Mesothelial cell of epicardium (in vitro differentiated cells): ENCODE measurements around the gene PRPSAP1. TPM values are rescaled to one million over a fixed set of nuclear protein-coding genes. Genes with fewer than 3 reads are reported as not detected.
"Not testable (repeated sequence)": the region's sequence is repeated elsewhere in the genome, so short reads cannot be mapped to it uniquely, and the experiment has no call there.

Source experiments
- DNase-seq, 2 experiments: peaks; one replicate each; pipeline ENCODE4 v3.0.0; 2021; ENCODE audit warnings: low spot score in 2 of 2; ENCODE audit not compliant: unreplicated experiment in 2 of 2
- H3K27ac Mint-ChIP-seq: 2 replicates; pipeline ENCODE4 v1.8.0; 2021; ENCODE audit warnings: mixed read lengths
- H3K27me3 Mint-ChIP-seq: 2 replicates; pipeline ENCODE4 v1.8.0; 2021; ENCODE audit warnings: low read depth, mixed read lengths
- H3K36me3 Mint-ChIP-seq: 2 replicates; pipeline ENCODE4 v1.8.0; 2021; ENCODE audit warnings: mixed read lengths
- H3K4me1 Mint-ChIP-seq: 2 replicates; pipeline ENCODE4 v1.8.0; 2021; ENCODE audit warnings: mixed read lengths
- H3K4me3 Mint-ChIP-seq: 2 replicates; pipeline ENCODE4 v1.8.0; 2021; ENCODE audit warnings: mild to moderate bottlenecking, moderate library complexity, mixed read lengths
- H3K9me3 Mint-ChIP-seq: 2 replicates; pipeline ENCODE4 v1.8.0; 2021; ENCODE audit warnings: mixed read lengths
- CTCF ChIP-seq: fragments of 200-600 bp; sonication (generic); IDR thresholded peaks from one replicate; pipeline ENCODE4 v1.5.0; 2021; ENCODE audit warnings: antibody characterized with exemption; ENCODE audit not compliant: unreplicated experiment
- total RNA-seq: library from RNA; stranded (reverse); gene quantifications from 3 replicates; pipeline ENCODE4 v1.2.1, GENCODE V29; 2021

PRPSAP1 gene
- total RNA-seq, 1 donor from 2014 or later = 51.3 TPM

GRCh38 chr17:76268015-76268749 lies 85.5 kb downstream of the PRPSAP1 start:
- no peaks in the 10 kb centered on the region for H3K9me3 Mint-ChIP-seq
- H3K4me1 Mint-ChIP-seq = peaks cover 27% of the 10 kb centered on the region
- no peaks in the 10 kb centered on the region for H3K36me3 Mint-ChIP-seq
- peak overlapping the region; percentile 42 for H3K4me3 Mint-ChIP-seq
- DNase-seq = no peak
- H3K27ac Mint-ChIP-seq = peak overlapping the region; percentile 56
- H3K27me3 Mint-ChIP-seq = no peaks in the 10 kb centered on the region
- TF ChIP-seq CTCF = no peak

GRCh38 chr17:76267581-76268001 lies 86.1 kb downstream of the PRPSAP1 start:
- H3K4me1 Mint-ChIP-seq = peaks cover 31% of the 10 kb centered on the region
- H3K27ac Mint-ChIP-seq = peak overlapping the region; percentile 56
- H3K9me3 Mint-ChIP-seq, H3K27me3 Mint-ChIP-seq, H3K36me3 Mint-ChIP-seq, DNase-seq: not testable (repeated sequence)
- peak overlapping the region; percentile 42 for H3K4me3 Mint-ChIP-seq

DNA sequence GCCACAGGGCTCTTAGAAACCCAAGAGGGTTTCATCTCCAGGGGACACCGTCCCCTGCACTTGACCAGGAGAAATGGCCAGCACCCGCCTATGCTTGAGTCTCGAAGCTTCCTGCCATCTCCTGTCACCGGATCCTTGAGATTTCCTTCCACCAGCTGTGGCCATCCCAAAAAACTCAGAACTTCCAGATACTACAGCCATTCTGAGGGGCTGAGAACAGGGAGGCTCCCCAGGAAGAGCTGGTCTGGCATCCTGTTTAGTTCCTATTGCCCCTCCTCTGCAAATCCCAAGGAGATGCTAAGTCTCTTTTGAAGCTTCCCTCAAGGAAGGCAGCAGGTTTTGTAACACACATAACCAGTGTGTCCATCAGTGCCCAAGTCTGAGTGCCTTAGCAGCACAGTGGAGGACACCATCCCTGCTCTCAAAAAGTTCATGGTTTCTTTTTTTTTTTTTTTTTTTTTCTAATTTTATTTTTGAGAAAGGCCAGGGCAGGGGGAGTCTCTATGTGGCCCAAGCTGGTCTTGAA lies 86.6 kb downstream of the PRPSAP1 start:
- DNase-seq = no peak
- Mint-ChIP-seq H3K27ac (peak overlapping the region; percentile 92), H3K4me3 (peak overlapping the region; percentile 79), H3K27me3 (no peaks in the 10 kb centered on the region), H3K36me3 (no peaks in the 10 kb centered on the region), H3K9me3 (no peaks in the 10 kb centered on the region), H3K4me1 (peaks cover 33% of the 10 kb centered on the region)
- TF ChIP-seq CTCF = no peak

DNA sequence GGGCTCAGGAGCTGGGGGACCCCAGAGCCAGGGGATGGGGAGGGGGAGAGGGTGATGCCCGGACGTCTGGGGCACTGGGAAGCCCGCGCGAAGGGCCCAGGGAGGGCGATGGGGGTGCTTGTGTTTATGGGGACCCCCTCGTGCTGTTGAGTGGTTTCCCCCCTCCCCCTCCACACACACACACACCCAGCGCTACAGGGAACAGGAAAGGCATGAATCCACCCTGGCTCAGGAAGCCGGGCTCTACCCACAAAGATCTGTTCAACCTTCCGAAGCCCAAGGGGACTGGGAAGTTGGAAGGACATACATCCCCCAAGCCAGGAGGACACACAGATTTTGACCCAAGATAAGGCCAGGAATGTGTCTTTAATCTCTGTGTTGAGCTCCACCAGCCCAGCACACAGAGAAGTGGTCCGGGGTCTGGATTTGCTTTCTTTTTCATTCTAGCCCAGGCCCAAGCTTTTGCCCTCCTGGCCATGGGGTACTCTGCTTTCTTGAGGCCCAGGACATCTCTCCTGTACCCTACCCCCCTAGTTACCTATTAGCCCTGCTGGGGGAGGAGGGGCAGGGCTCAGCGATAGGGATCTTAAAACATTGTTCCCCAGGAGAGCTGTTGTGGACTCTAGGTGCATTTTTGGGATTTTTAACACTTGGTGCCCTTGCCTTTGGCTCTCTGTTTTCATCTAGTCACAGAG lies 87.3 kb downstream of the PRPSAP1 start:
- no peak for TF ChIP-seq CTCF
- H3K4me3 Mint-ChIP-seq = peak overlapping the region; percentile 79
- DNase-seq = no peak
- peak overlapping the region; percentile 92 for H3K27ac Mint-ChIP-seq
- peaks cover 33% of the 10 kb centered on the region for H3K4me1 Mint-ChIP-seq
- H3K9me3 Mint-ChIP-seq = no peaks in the 10 kb centered on the region
- no peaks in the 10 kb centered on the region for H3K27me3 Mint-ChIP-seq
- no peaks in the 10 kb centered on the region for H3K36me3 Mint-ChIP-seq

GRCh38 chr17:76265624-76266243 lies 88.0 kb downstream of the PRPSAP1 start:
- Mint-ChIP-seq H3K36me3 (no peaks in the 10 kb centered on the region), H3K9me3 (no peaks in the 10 kb centered on the region), H3K27me3 (no peaks in the 10 kb centered on the region), H3K4me1 (peaks cover 33% of the 10 kb centered on the region), H3K27ac (no peak overlapping the region), H3K4me3 (peak overlapping the region; percentile 79)
- no peak for TF ChIP-seq CTCF
- peak in 1 of 2 experiments; percentile 73 for DNase-seq
